ENCODE results near the gene ZNF219.
"Not testable (repeated sequence)": the region's sequence is repeated elsewhere in the genome, so short reads cannot be mapped to it uniquely, and the experiment has no call there.

The ZNF219 gene

GRCh38 chr14:21040941-21041340 lies 57.5 kb downstream of the ZNF219 start:
- DNase-seq: not testable (repeated sequence)

DNA sequence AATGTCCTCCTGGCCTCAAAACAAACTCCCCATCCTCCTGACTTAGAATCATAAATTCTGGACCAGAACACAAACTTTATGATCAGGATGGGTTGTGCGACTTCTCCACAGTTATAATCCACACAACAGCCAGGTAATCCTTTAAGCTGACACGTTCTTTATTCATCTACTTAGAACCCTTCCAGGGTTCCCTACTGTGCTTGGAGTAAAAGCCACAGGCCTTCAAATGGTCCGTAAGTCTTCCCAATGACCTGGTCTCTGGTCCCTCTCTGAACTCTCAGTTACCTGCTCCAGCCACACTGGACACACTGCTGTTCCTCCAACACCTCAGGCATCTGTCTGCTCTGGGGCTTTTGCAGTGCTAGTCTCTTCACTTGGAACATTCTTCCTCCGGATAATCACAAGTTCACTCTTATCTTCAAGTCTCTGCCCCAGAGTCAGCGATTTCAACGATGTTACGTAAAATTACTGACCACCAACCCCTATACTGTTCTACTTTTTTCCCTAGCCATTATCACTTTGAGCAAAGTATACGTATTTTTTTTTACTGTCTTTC lies 58.0 kb downstream of the ZNF219 start:
- no peak for DNase-seq

Data from CD4-positive, alpha-beta T cell treated with Interleukin-21 for 1 hour (primary cell).